Naive B cell (primary cell): ENCODE measurements around the gene RPF1. TPM values are rescaled to one million over a fixed set of nuclear protein-coding genes. Genes with fewer than 3 reads are reported as not detected.
"Not testable (repeated sequence)": the region's sequence is repeated elsewhere in the genome, so short reads cannot be mapped to it uniquely, and the experiment has no call there.

Source experiments
- ATAC-seq, 2 donors: fragments of 150-1000 bp; cut with Tn5 transposase; 2 replicates each; pipeline ENCODE4 v1.10.0; 2021; ENCODE audit warnings: low read depth in 2 of 2, mild to moderate bottlenecking in 2 of 2, moderate library complexity in 2 of 2
- DNase-seq: peaks from one replicate; pipeline ENCODE4 v3.0.0; 2022
- H3K27ac Mint-ChIP-seq, 6 donors: one replicate each; pipeline ENCODE4 v1.8.0; 2020 to 2022; ENCODE audit warnings: mild to moderate bottlenecking in 6 of 6, mixed read lengths in 6 of 6, moderate library complexity in 5 of 6, inconsistent platforms in 2 of 6
- H3K27me3 Mint-ChIP-seq, 3 donors: one replicate each; pipeline ENCODE4 v1.8.0; 2021 to 2022; ENCODE audit warnings: mixed read lengths in 3 of 3, mild to moderate bottlenecking in 1 of 3
- H3K36me3 Mint-ChIP-seq, 2 donors: one replicate each; pipeline ENCODE4 v1.8.0; 2020 to 2022; ENCODE audit warnings: mixed read lengths in 2 of 2, inconsistent platforms in 1 of 2, mild to moderate bottlenecking in 1 of 2
- H3K4me1 Mint-ChIP-seq, 3 donors: one replicate each; pipeline ENCODE4 v1.8.0; 2020 to 2022; ENCODE audit warnings: mixed read lengths in 3 of 3, inconsistent platforms in 1 of 3, mild to moderate bottlenecking in 1 of 3, moderate library complexity in 1 of 3
- H3K4me3 Mint-ChIP-seq, 8 donors: one replicate each; pipeline ENCODE4 v1.8.0; 2020 to 2022; ENCODE audit warnings: mild to moderate bottlenecking in 8 of 8, mixed read lengths in 8 of 8, moderate library complexity in 8 of 8, inconsistent platforms in 2 of 8
- H3K9me3 Mint-ChIP-seq, 7 donors: one replicate each; pipeline ENCODE4 v1.8.0; 2020 to 2022; ENCODE audit warnings: mixed read lengths in 7 of 7, mild to moderate bottlenecking in 5 of 7, inconsistent platforms in 2 of 7, moderate library complexity in 1 of 7
- polyA plus RNA-seq, 6 donors: library from polyadenylated mRNA; unstranded; fragments of 300-500 nt; fragmentation: Illumina TruSeq; gene quantifications; one replicate each; pipeline ENCODE4 v1.2.3, GENCODE V29; 2021; ENCODE audit warnings: low read depth in 6 of 6

Gene RPF1
- 100 to 1,000 TPM in 1 of 6 donors, 10 to 100 TPM in 5; 54.8 to 110 (median 60.0) TPM for polyA plus RNA-seq

- Mint-ChIP-seq H3K9me3 (peaks cover 5 to 22% (median 8%) of the 10 kb centered on the region in 7 donors), H3K27ac (peak within 1 kb of the TSS; percentile 95 to 99 (median 98)), H3K27me3 (peaks cover 23 to 29% (median 27%) of the 10 kb centered on the region in 3 donors), H3K4me3 (peak within 1 kb of the TSS; percentile 97 to 100 (median 99)), H3K4me1 (peaks cover 33 to 39% (median 38%) of the 10 kb centered on the region in 3 donors), H3K36me3 (peaks cover 9 to 24% of the 10 kb centered on the region in 2 donors)
- DNase-seq (peak; percentile 79), ATAC-seq (peak; percentile 95 to 96)
These were observed at the start of gene RPF1 for GRCh38 chr1:84478876-84479868. RPF1 (plus strand) TSS chr1:84479266; CDS start chr1:84479282, 16 bp downstream.

DNA sequence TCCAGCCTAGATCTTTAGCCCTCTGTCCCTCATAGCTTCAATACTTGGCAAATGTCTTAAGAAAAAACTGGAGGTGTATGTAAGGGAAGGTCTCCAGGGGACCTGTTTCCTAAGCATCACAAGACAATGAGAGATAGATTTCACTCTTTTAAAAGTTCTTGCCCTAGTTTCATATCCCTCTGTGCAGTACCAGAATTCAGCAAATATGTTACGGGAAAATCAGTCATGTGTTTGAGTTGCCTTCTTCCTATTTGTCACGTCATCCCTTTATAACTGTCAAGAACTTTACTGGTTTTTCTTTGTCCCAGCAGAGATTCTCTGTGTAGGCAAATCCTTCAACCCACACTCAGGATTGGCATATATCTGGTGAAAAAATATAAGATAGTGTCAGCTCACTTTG lies 48.5 kb upstream of the RPF1 start:
- Mint-ChIP-seq H3K27me3 (no peaks in the 10 kb centered on the region), H3K9me3 (peaks cover 0 to 14% (median 5%) of the 10 kb centered on the region in 7 donors), H3K27ac (peak overlapping the region in 1 of 6 donors; percentile 20), H3K36me3 (no peaks in the 10 kb centered on the region), H3K4me3 (no peak overlapping the region), H3K4me1 (peaks cover 0 to 6% (median 5%) of the 10 kb centered on the region in 3 donors)
- ATAC-seq, result no peak
- DNase-seq, result no peak

GRCh38 chr1:84433258-84434080 lies 45.6 kb upstream of the RPF1 start:
- H3K27me3 Mint-ChIP-seq, result no peaks in the 10 kb centered on the region
- DNase-seq (peak; percentile 55), ATAC-seq (peak; percentile 67 to 71)
- peaks cover 0 to 6% (median 5%) of the 10 kb centered on the region in 3 donors for H3K4me1 Mint-ChIP-seq
- H3K36me3 Mint-ChIP-seq, result no peaks in the 10 kb centered on the region
- peaks cover 0 to 14% (median 5%) of the 10 kb centered on the region in 7 donors for H3K9me3 Mint-ChIP-seq
- peak overlapping the region; percentile 44 to 93 (median 67) for H3K27ac Mint-ChIP-seq
- H3K4me3 Mint-ChIP-seq, result peak overlapping the region in 7 of 8 donors; percentile 37 to 79 (median 69)

GRCh38 chr1:84434081-84434769 lies 44.8 kb upstream of the RPF1 start:
- no peak for ATAC-seq
- H3K27ac Mint-ChIP-seq, result peak overlapping the region in 1 of 6 donors; percentile 39

GRCh38 chr1:84434801-84435549 lies 44.1 kb upstream of the RPF1 start:
- no peak for DNase-seq
- Mint-ChIP-seq H3K9me3 (peaks cover 0 to 9% (median 0%) of the 10 kb centered on the region in 7 donors), H3K27me3 (no peaks in the 10 kb centered on the region), H3K36me3 (no peaks in the 10 kb centered on the region), H3K4me1 (peaks cover 0 to 6% (median 5%) of the 10 kb centered on the region in 3 donors), H3K4me3 (no peak overlapping the region), H3K27ac (no peak overlapping the region)
- ATAC-seq, result no peak

More at GRCh38 chr1:84434081-84434769, 44.8 kb upstream of the RPF1 start:
- H3K4me1 Mint-ChIP-seq, result peaks cover 0 to 6% (median 5%) of the 10 kb centered on the region in 3 donors
- H3K27me3 Mint-ChIP-seq, result no peaks in the 10 kb centered on the region
- H3K36me3 Mint-ChIP-seq, result no peaks in the 10 kb centered on the region
- H3K9me3 Mint-ChIP-seq, result peaks cover 0 to 14% (median 5%) of the 10 kb centered on the region in 7 donors
- DNase-seq, result no peak
- peak overlapping the region in 5 of 8 donors; percentile 60 to 79 (median 69) for H3K4me3 Mint-ChIP-seq

DNA sequence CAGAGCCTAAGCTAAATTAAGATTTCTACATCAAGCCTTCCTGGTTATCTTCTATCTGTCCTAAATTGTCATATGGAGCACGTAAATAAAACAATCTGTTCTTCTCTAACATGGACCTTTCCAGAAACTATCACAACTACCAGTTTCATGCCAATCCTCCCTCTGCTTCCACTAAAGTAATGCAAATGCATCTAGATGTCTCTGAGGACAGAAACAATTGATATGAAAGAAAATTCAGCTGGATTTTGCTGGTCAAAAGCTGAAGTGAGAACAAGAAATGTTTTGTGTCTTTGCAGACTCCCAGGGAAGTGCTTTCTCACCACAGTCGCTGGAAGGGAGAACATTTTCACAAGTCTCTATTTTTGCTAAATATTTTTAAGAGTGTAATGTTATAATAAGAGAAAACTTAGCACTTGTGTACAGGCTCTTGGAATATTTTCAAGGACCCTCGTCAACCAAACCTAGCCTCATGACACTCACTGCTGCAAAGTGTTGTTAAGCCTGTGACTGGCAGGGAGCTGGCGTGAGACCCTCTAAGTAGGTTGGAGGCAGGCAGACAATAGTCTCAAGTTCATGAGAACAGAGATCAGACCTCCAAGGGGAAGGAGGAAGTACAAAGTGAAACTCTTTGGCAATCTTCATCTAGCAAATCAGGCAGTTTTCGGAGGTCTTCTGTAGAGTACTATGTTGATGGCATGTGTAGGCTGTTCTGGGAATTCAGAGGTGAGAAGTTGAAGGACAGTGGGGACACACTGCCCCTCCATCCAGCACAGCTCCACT lies 42.0 kb upstream of the RPF1 start:
- no peaks in the 10 kb centered on the region for H3K27me3 Mint-ChIP-seq
- ATAC-seq (peak; percentile 70 to 71), DNase-seq (peak; percentile 45)
- H3K9me3 Mint-ChIP-seq, result no peaks in the 10 kb centered on the region
- H3K27ac Mint-ChIP-seq, result peak overlapping the region in 1 of 6 donors; percentile 84
- H3K36me3 Mint-ChIP-seq, result no peaks in the 10 kb centered on the region
- peaks cover under 1 to 10% (median 5%) of the 10 kb centered on the region in 3 donors for H3K4me1 Mint-ChIP-seq
- H3K4me3 Mint-ChIP-seq, result peak overlapping the region in 1 of 8 donors; percentile 79

DNA sequence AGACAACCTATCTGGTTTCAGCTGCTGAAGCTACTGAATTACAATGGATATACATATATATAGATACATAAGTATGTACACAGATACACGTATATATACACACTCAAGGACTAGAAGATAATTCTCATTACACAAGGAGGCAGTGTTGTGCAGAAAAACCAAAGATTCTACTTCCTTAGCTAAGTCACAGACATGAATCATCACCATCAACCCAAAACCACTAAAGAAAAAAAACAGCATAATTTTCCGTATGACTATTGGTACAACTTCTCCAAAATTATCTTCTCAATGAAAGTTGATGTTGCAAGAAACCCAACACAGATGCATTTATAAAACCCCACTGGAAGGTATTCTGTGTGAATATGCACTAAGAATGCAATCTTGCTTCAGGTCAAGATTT lies 36.8 kb upstream of the RPF1 start:
- Mint-ChIP-seq H3K36me3 (no peaks in the 10 kb centered on the region), H3K27ac (peak overlapping the region in 1 of 6 donors; percentile 25), H3K4me3 (no peak overlapping the region), H3K9me3 (peaks cover 0 to 5% (median 0%) of the 10 kb centered on the region in 7 donors), H3K4me1 (peaks cover 9 to 23% (median 11%) of the 10 kb centered on the region in 3 donors), H3K27me3 (peaks cover 0 to 15% (median 8%) of the 10 kb centered on the region in 3 donors)
- peak; percentile 89 for ATAC-seq
- DNase-seq, result peak; percentile 57

- H3K4me3 Mint-ChIP-seq, result peak overlapping the region in 1 of 8 donors; percentile 56
- DNase-seq, H3K36me3 Mint-ChIP-seq, H3K9me3 Mint-ChIP-seq, H3K27ac Mint-ChIP-seq: not testable (repeated sequence)
- H3K27me3 Mint-ChIP-seq, result peaks cover 0 to 17% (median 8%) of the 10 kb centered on the region in 3 donors
- ATAC-seq, result peak; percentile 21 to 31
- H3K4me1 Mint-ChIP-seq, result peaks cover 9 to 23% (median 11%) of the 10 kb centered on the region in 3 donors
These were observed 36.1 kb upstream of the RPF1 start for GRCh38 chr1:84442747-84443646.

- H3K27me3 Mint-ChIP-seq, result peaks cover 8 to 30% (median 15%) of the 10 kb centered on the region in 3 donors
- H3K27ac Mint-ChIP-seq, result not testable (repeated sequence)
These were observed 30.4 kb upstream of the RPF1 start for GRCh38 chr1:84448704-84449103.

GRCh38 chr1:84450910-84451309 lies 28.2 kb upstream of the RPF1 start:
- ATAC-seq, result no peak

More at GRCh38 chr1:84448704-84449103, 30.4 kb upstream of the RPF1 start:
- ATAC-seq, H3K4me1 Mint-ChIP-seq, H3K9me3 Mint-ChIP-seq, DNase-seq, H3K4me3 Mint-ChIP-seq, H3K36me3 Mint-ChIP-seq: not testable (repeated sequence)

More at GRCh38 chr1:84450910-84451309, 28.2 kb upstream of the RPF1 start:
- Mint-ChIP-seq H3K27ac (peak overlapping the region in 1 of 6 donors; percentile 39), H3K4me3 (no peak overlapping the region), H3K9me3 (peaks cover 0 to 3% (median 0%) of the 10 kb centered on the region in 7 donors), H3K36me3 (no peaks in the 10 kb centered on the region), H3K27me3 (peaks cover 0 to 29% (median 26%) of the 10 kb centered on the region in 3 donors), H3K4me1 (no peaks in the 10 kb centered on the region)
- no peak for DNase-seq
